ENCODE data around the gene TMEM131L.
"Not testable (repeated sequence)": the region's sequence is repeated elsewhere in the genome, so short reads cannot be mapped to it uniquely, and the experiment has no call there.

TMEM131L gene

DNA sequence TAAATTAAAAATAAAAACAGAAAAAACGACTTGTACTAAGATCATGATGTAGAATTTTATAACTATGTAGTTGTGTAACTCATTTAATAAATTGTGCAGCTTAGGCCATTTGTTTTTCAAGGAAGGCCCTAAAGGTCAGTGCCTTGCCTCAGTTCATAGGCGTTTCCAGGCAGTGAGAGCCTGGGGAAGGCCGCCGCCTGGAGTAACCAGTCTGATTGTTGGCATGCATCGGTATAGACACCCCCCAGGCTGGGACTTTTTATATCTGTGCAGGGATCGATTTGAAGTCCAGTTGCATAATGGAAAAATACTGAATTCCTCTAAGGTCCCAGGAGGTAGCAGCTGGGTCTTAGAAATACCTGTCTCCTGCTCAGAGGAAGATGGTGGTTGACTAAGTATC is 77.2 kb downstream of the TMEM131L start:
- TF ChIP-seq, protein P1, sequence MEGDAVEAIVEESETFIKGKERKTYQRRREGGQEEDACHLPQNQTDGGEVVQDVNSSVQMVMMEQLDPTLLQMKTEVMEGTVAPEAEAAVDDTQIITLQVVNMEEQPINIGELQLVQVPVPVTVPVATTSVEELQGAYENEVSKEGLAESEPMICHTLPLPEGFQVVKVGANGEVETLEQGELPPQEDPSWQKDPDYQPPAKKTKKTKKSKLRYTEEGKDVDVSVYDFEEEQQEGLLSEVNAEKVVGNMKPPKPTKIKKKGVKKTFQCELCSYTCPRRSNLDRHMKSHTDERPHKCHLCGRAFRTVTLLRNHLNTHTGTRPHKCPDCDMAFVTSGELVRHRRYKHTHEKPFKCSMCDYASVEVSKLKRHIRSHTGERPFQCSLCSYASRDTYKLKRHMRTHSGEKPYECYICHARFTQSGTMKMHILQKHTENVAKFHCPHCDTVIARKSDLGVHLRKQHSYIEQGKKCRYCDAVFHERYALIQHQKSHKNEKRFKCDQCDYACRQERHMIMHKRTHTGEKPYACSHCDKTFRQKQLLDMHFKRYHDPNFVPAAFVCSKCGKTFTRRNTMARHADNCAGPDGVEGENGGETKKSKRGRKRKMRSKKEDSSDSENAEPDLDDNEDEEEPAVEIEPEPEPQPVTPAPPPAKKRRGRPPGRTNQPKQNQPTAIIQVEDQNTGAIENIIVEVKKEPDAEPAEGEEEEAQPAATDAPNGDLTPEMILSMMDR (IDR thresholded peaks at IDR 0.05; ENCODE audit: low read depth, low read length, missing control alignments): no peak
- DNase-seq (ENCODE audit: extremely low read depth, low read depth): no peak
- H3K4me3 ChIP-seq (replicated peaks; ENCODE audit: low read depth, low read length): no peak overlapping the region

DNA sequence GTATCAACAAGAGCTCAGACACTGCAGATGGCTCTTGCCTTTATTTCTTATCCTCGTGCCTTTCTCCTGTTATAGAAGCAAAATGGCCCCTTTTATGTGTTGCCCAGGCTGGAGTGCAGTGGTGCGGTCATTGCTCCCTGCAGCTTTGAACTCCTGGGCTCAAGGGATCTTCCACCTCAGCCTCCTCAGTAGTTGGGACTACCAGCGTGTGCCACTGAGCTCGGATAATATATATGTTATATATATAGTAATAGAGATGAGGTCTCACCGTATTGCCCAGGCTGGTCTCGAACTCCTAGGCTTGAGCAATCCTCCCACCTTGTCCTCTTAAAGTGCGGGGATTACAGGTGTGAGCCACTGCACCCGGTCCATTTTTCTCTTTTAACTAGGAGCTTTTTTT is 79.7 kb downstream of the TMEM131L start:
- no peak for DNase-seq (ENCODE audit: extremely low read depth, low read depth)
- TF ChIP-seq, protein P1 (IDR thresholded peaks at IDR 0.05; ENCODE audit: low read depth, low read length, missing control alignments): no peak
- no peak overlapping the region for H3K4me3 ChIP-seq (replicated peaks; ENCODE audit: low read depth, low read length)

DNA sequence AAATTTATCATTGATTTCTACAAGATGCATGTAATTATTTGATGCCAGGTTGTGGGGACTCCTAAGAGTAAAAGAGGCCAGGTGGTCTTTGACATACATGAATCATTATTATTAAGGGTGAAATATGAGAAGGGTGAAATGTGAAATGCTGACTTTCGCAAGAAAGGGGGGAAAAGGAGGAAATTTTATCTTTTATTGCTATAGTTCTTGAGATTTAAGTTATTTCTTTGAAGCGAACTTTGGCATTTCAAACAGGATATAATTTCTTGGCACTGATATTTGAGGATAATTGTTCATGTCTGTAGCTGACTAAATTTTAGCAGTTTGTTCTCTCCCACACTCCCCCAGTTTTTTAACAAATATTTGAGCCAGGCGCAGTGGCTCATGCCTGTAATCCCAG is 80.1 kb downstream of the TMEM131L start:
- H3K4me3 ChIP-seq (replicated peaks; ENCODE audit: low read depth, low read length): no peak overlapping the region
- TF ChIP-seq, protein P1 (IDR thresholded peaks at IDR 0.05; ENCODE audit: low read depth, low read length, missing control alignments): no peak
- no peak for DNase-seq (ENCODE audit: extremely low read depth, low read depth)

GRCh38 chr4:153547520-153547919 is 81.4 kb downstream of the TMEM131L start:
- TF ChIP-seq, protein P1 (IDR thresholded peaks at IDR 0.05; ENCODE audit: low read depth, low read length, missing control alignments): no peak
- DNase-seq (ENCODE audit: extremely low read depth, low read depth): no peak
- H3K4me3 ChIP-seq (replicated peaks; ENCODE audit: low read depth, low read length): no peak overlapping the region

- not testable (repeated sequence) for DNase-seq (ENCODE audit: extremely low read depth, low read depth); H3K4me3 ChIP-seq (replicated peaks; ENCODE audit: low read depth, low read length)
Observed at GRCh38 chr4:153548907-153549306, 82.7 kb downstream of the TMEM131L start.

DNA sequence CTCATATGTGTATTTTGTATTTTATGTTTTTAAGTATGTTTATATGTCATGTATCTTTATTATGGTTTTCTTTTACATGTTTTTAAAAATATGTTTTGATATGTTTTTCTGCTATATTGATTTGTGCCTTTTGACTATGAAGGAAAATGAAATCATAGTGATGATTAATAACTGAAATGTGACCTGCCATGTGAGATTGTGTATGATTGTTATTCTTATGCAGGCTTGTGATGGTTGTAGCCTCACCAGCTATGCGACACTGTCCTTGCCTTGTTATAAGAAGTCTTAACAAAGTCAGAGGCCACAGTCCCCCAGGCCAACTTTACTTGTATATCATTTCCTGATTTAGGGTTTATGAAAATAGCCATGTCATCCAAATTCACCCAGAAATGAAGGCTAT is 83.2 kb downstream of the TMEM131L start:
- H3K4me3 ChIP-seq (replicated peaks; ENCODE audit: low read depth, low read length): no peak overlapping the region
- no peak for DNase-seq (ENCODE audit: extremely low read depth, low read depth)
- TF ChIP-seq, protein P1 (IDR thresholded peaks at IDR 0.05; ENCODE audit: low read depth, low read length, missing control alignments): no peak

DNA sequence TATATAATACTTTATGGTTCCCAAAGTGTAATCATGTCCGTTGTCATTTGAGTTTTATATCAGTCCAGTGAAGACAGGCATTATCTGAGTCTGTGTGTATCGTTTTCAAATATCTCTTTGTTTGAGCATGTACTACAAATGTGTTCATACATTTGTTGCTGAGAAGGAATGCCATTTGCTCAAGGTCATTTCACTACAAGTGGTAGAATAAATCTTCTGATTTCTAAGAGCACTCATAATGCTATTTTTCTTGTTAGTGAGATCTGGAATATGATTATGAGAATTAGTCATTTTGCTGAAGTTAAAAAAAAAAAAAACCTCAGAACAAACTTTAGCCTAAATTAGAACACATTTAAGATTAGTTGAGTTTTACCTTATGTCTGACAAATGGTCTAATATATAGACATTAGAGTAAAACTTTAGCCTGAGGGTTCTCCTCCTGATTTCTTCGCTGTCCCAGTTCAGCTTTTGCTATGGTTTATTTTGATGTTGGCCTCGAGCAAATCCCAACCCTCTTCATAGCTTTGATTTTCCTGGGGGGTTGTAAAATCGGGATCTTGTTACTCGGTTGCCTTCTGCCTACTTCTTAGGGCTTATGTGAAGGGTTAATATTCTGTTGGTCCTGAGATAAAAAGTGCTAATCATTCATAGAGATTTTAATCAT is 87.1 kb downstream of the TMEM131L start:
- TF ChIP-seq, protein P1 (IDR thresholded peaks at IDR 0.05; ENCODE audit: low read depth, low read length, missing control alignments): no peak
- H3K4me3 ChIP-seq (replicated peaks; ENCODE audit: low read depth, low read length): no peak overlapping the region
- no peak for DNase-seq (ENCODE audit: extremely low read depth, low read depth)
